ENCODE results near the gene SCAND1. TPM values are rescaled to one million over a fixed set of nuclear protein-coding genes. Genes with fewer than 3 reads are reported as not detected.
"Not testable (repeated sequence)": the region's sequence is repeated elsewhere in the genome, so short reads cannot be mapped to it uniquely, and the experiment has no call there.

SCAND1 gene
- total RNA-seq, 1 donor from 2014 or later, result 27.0 TPM

GRCh38 chr20:35959291-35959690 is 5.0 kb upstream of the SCAND1 start:
- DNase-seq, result not testable (repeated sequence)

DNA sequence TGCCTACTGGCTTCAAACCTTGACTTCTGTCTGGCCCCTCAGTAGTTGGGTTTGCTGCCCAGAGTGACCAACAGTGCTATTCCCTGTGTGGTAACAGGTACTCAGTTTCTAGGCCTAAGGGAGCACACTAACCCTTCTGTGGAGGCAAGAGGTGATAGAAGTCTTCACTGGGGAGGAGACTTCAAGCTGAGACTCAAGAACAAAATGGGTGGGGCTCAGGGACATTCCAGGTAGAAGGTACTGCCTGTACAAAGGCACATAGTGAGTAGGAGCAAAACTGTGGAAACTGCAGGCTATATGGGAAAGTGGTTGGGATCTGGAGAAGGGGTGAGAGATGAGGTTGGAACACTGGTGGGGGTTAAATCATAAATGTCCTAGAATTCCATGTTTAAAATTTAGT is 2.3 kb upstream of the SCAND1 start:
- no peak for DNase-seq

DNA sequence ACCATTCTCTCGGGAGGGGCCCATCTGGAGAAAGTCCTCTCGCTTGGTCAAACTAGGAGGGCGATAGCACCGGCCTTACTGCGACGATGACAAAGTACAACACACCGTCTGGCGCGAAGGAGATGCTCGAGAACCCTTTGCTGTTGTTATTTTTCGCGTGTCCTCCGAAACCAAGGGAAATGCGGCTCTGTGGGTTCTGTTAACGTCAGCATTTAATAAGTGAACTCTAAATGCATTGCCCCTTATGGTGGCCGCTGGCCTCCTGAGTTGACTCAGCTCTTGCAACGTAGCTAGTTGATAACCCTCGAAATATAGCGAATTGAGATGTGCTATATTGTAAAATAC is 577 bp upstream of the SCAND1 start:
- no peak for DNase-seq

DNA sequence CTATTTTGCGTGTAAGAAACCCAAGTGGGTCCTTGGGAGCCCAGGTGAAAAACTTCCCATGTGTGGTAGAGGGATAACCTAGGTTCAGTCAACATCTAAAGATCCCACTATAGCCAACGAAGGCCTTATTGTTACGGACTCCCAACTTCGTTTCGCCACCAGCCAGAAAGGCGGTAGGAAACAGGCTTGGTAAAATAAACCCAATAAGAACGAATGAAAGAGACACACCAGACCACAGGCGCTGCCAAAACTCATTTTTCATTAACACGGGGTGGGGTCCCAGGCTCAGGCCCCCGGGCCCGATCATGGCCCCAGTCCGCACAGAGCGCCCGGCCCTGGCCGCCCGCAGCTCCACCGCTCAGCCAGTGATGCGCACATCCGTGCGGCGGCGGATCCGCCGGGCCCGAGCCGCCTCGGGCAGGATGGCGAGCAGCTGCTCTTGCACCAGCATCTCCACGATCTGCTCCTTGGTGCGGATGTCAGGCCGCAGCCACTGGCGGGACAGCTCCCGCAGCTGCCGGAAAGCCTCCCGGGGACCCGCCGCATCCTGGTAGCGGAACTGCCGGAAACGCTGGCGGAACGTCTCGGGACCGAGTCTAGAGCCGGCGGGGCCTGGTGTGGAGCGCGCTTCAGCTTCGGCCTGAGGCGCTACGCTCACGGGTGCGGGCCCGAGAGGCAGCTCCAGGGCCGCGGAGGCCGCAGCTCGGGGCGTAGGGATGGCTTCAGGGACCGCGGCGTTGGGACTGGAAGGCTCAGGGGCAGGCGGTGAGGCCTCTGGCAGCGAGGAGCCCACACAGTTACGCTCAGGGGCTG is 709 bp downstream of the SCAND1 start:
- DNase-seq, result peak; percentile 77

GRCh38 chr20:35952480-35953386 is 1.6 kb downstream of the SCAND1 start:
- DNase-seq, result no peak

DNA sequence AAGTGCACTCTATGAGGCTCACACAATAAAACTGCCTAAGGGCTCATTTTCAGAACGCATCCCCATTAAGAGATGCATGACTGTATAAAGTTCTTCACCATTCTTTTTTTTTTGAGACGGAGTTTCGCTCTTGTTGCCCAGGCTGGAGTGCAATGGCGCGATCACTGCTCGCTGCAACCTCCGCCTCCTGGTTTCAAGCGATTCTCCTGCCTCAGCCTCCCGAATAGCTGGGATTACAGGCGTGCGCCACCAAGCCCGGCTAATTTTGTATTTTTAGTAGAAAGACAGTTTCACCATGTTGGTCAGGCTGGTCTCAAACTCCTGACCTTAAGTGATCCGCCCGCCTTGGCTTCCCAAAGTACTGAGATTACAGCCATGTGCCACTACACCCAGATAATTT is 2.2 kb downstream of the SCAND1 start:
- DNase-seq, result not testable (repeated sequence)

- no peak for DNase-seq
Observed at GRCh38 chr20:35950093-35950492, 4.2 kb downstream of the SCAND1 start.

- no peak for DNase-seq
Observed at GRCh38 chr20:35947907-35948306, 6.4 kb downstream of the SCAND1 start.

- DNase-seq, result no peak
Observed at GRCh38 chr20:35947489-35947888, 6.8 kb downstream of the SCAND1 start.

DNA sequence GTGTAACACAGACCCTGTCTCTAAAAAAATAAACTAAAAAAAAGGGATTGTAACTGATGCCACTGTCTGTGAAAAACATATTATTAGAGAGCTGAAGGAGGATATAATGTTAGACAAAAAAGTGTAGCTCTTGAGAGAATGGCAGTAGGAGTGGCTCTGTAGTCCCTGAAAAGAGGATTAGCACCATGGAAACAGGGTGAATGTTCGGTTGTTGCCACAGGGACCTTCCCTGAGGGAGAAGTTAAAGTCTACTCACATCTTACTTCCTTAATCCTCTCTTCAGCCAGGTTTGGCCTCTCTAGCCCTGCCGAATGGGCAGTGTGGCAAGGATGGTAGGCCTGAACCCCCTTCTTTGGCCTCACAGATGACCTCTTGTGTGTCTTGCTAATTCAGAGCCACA is 12.1 kb downstream of the SCAND1 start:
- DNase-seq, result no peak

- DNase-seq, result no peak
Observed at GRCh38 chr20:35941620-35942019, 12.7 kb downstream of the SCAND1 start.

DNA sequence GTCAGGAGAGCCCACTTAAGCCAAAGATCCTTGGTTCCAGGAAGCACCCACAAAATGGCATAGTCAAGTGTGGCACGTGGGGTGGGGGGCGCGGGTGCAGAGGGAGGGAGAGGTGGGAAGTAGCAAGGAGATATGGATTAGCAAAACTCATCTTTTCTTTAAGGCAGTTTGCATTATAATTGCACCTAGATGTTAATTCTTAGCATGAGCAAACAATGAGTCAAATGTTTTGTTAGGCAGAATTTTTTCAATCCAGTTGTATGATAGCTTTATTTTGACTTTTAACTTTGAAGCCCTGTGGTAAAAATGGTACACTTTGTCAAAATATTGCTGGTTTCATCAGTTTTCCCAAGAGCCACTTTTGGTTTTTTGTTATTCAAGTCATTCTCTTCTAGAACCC is 15.0 kb downstream of the SCAND1 start:
- DNase-seq, result no peak

GRCh38 chr20:35934050-35934449 is 20.3 kb downstream of the SCAND1 start:
- DNase-seq, result no peak

- no peak for DNase-seq
Observed at GRCh38 chr20:35929301-35929700, 25.0 kb downstream of the SCAND1 start.

DNA sequence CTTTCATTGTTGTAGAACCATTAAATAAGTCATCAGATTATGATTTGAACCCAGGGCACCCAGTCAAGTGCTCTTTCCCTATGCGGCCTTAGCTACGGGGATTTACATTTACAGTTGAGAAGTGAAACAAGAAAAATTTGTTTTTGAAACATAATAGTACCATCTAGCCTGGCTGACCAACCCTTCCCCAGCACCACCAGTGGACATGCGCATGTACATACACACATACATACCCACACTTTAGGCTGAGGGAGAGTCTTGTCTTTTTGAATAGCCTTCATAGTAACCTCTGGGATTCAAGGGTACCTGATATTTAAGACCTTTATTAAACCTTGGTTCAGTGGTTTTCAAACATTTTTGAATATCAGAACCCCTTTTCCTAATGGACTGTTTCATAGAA is 33.8 kb downstream of the SCAND1 start:
- no peak for DNase-seq

DNA sequence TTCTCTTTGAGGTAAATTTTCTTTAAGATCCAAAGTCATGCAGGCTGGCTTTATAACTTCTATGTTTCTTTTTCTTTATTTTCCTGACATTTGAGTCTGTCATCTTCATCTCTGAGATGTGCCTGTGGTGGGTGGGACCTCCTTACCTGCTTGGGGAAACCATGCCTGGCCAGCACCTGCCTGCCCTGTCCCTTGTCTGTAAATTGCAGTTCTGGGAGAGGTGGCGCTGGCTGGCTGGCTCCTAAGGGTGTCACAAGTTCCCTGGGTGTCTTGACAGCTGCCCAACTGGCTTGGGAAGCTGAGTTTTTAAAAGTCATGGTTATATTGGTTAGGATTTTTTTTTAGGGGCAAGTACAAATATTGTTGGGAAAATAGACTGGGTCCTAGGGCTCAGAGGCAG is 36.3 kb downstream of the SCAND1 start:
- no peak for DNase-seq

- DNase-seq, result no peak
Observed at GRCh38 chr20:35917077-35917476, 37.2 kb downstream of the SCAND1 start.

- DNase-seq, result no peak
Observed at GRCh38 chr20:35912881-35913280, 41.4 kb downstream of the SCAND1 start.

GRCh38 chr20:35910254-35910653 is 44.0 kb downstream of the SCAND1 start:
- DNase-seq, result no peak

GRCh38 chr20:35909796-35910195 is 44.5 kb downstream of the SCAND1 start:
- DNase-seq, result no peak

- DNase-seq, result no peak
Observed at GRCh38 chr20:35909176-35909575, 45.1 kb downstream of the SCAND1 start.

DNA sequence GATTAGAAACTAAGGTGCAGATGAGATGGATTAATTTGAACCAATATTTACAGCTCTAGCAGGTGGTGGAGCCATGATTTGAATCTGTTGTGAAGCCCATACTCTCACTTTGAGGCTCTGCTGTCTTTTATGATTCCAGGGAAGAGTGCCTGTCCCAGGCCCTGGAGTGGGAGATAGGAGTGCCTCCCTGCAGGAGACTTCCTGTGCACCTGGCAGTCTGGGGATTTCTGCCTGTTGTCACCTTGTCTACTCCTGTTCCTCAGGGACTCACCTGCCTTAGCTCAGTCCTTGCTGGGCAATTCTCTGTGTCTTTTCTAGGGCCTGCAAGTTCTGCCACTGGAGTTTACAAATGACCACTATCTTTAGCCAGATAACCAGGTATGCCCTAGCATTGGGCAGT is 46.3 kb downstream of the SCAND1 start:
- no peak for DNase-seq

DNA sequence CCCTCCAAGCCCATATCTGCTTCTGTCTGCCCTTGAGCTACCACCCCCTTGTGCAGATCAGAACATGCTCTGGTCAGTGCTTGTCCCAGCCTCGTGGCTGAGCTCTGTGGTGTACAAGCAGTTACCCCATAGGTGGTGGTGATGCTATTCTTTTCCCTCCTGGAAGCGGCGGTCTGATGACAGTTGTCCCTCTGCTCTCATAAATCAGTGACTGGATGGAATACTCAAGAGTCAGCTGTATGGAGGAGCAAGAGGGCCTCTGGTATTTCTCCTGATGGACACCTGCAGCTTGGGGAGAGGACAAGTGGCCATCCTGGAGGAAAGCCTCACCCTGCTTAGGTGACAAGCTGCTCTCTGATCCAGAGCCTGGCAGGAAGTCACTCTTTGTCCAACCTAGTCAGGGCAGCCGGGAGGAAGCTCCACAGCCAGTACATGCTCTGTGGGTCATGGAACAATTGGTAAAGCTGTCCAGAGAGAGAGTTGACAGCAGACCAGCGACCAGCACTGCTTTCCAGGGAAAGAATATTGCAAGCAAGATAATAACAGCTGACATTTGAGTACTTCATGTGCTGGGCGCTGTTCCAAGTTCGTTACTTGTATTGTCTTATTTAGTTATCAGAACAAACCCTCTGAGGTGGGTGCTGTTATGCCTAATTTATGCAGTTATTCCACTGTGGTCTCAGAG is 47.1 kb downstream of the SCAND1 start:
- DNase-seq, result no peak
